H4 (cell line): Measurements from ENCODE around the gene AKT1. TPM values are rescaled to one million over a fixed set of nuclear protein-coding genes. Genes with fewer than 3 reads are reported as not detected.
"Not testable (repeated sequence)": the region's sequence is repeated elsewhere in the genome, so short reads cannot be mapped to it uniquely, and the experiment has no call there.

Experiments
- DNase-seq: peaks from one replicate; pipeline ENCODE4 v3.0.0-alpha.2; 2015; ENCODE audit warnings: low spot score
- total RNA-seq: library from RNA; depleted of rRNA; stranded (reverse); fragments of >200 nt; shearing (Covaris generic); gene quantifications from 2 replicates; pipeline ENCODE4 v1.2.3, GENCODE V29; 2014

Gene AKT1
- total RNA-seq, 1 experiment from 2014 or later = 86.5 TPM

- DNase-seq = no peak
These were observed 56.5 kb downstream of the AKT1 start for GRCh38 chr14:104739026-104739425.

- no peak for DNase-seq
These were observed 57.1 kb downstream of the AKT1 start for GRCh38 chr14:104738375-104739019.

- peak; percentile 69 for DNase-seq
These were observed 59.5 kb downstream of the AKT1 start for GRCh38 chr14:104735830-104736642.

- no peak for DNase-seq
These were observed 60.4 kb downstream of the AKT1 start for GRCh38 chr14:104734991-104735779.

GRCh38 chr14:104734601-104734990 lies 61.0 kb downstream of the AKT1 start:
- DNase-seq = no peak

- DNase-seq = no peak
These were observed 61.4 kb downstream of the AKT1 start for GRCh38 chr14:104734051-104734587.

GRCh38 chr14:104732931-104733681 lies 62.4 kb downstream of the AKT1 start:
- DNase-seq = no peak

- DNase-seq = no peak
These were observed 63.2 kb downstream of the AKT1 start for GRCh38 chr14:104732355-104732804.

GRCh38 chr14:104731320-104732294 lies 63.9 kb downstream of the AKT1 start:
- peak; percentile 41 for DNase-seq

- no peak for DNase-seq
These were observed 65.1 kb downstream of the AKT1 start for GRCh38 chr14:104730487-104730886.

- DNase-seq = no peak
These were observed 65.7 kb downstream of the AKT1 start for GRCh38 chr14:104729835-104730181.

- DNase-seq = not testable (repeated sequence)
These were observed 66.2 kb downstream of the AKT1 start for GRCh38 chr14:104729176-104729834.

GRCh38 chr14:104728631-104729030 lies 66.9 kb downstream of the AKT1 start:
- DNase-seq = no peak

- DNase-seq = no peak
These were observed 68.7 kb downstream of the AKT1 start for GRCh38 chr14:104726600-104727451.

GRCh38 chr14:104725772-104726548 lies 69.6 kb downstream of the AKT1 start:
- DNase-seq = no peak

GRCh38 chr14:104724981-104725771 lies 70.4 kb downstream of the AKT1 start:
- no peak for DNase-seq

- DNase-seq = no peak
These were observed 71.1 kb downstream of the AKT1 start for GRCh38 chr14:104724407-104724980.
